ENCODE measurements around the gene ESPN. TPM values are rescaled to one million over a fixed set of nuclear protein-coding genes. Genes with fewer than 3 reads are reported as not detected.

The ESPN gene
- total and polyA plus RNA-seq, 2 of the 8 experiments (the other 6 are each of a cell fraction or from before 2014, with no cell fraction given), result 5.2 to 16.3 TPM

GRCh38 chr1:6507037-6507428 is 82.5 kb downstream of the ESPN start:
- FAIRE-seq (no peak), DNase-seq (ENCODE audit: low read depth in 1 of 2, low spot score in 2 of 2) (no peak)
- Histone ChIP-seq H3K4ac (replicated peaks; ENCODE audit: insufficient read length, low read depth, low read length) (no peak overlapping the region), H3K79me1 (ENCODE audit: low read depth, low read length) (no peaks in the 10 kb centered on the region; the same call in 1 of the 2 replicates), H3K14ac (ENCODE audit: insufficient read length) (no peak overlapping the region), H4K20me1 (replicated peaks in 1 of 2; ENCODE audit: control insufficient read depth in 1 of 2, insufficient read depth in 2 of 2, low read length in 2 of 2) (no peaks in the 10 kb centered on the region), H3K4me3 (ENCODE audit: extremely low read depth in 1 of 4, insufficient read depth in 2 of 4, low read depth in 3 of 4, low read length in 4 of 4) (no peak overlapping the region), H4K5ac (ENCODE audit: insufficient read length, low read depth, low read length) (no peak overlapping the region), H3K27ac (ENCODE audit: low read depth, low read length) (no peak overlapping the region), H2BK12ac (ENCODE audit: low read depth, low read length) (no peak overlapping the region), H2BK15ac (ENCODE audit: low read length) (no peak overlapping the region), H3K23ac (ENCODE audit: insufficient read length) (no peak overlapping the region), H3K4me1 (replicated peaks in 1 of 4; ENCODE audit: control insufficient read depth in 3 of 4, insufficient read depth in 4 of 4, low read length in 3 of 4) (no peaks in the 10 kb centered on the region; a peak in 1 of 7 replicates), H3K79me2 (ENCODE audit: control insufficient read depth in 1 of 2, insufficient read depth in 2 of 2, low read length in 2 of 2) (no peaks in the 10 kb centered on the region), H2AK5ac (ENCODE audit: low read depth, low read length) (0 out of 2 replicates have a peak overlapping the region, but pooled peaks have one; percentile 6), H3K9ac (replicated peaks in 1 of 4; ENCODE audit: extremely low read depth in 1 of 4, low read depth in 3 of 4, low read length in 3 of 4) (no peak overlapping the region), H3K56ac (replicated peaks; ENCODE audit: insufficient read length, low read depth, low read length) (no peak overlapping the region), H3K36me3 (ENCODE audit: control insufficient read depth in 2 of 4, insufficient read depth in 4 of 4, low read length in 3 of 4) (no peaks in the 10 kb centered on the region), H2BK120ac (replicated peaks; ENCODE audit: low read depth, low read length) (no peak overlapping the region), H2BK5ac (ENCODE audit: low read depth, low read length) (no peak overlapping the region), H2BK20ac (ENCODE audit: low read length) (no peak overlapping the region), H2AFZ (ENCODE audit: low read length) (no peak overlapping the region), H4K91ac (replicated peaks; ENCODE audit: insufficient read length, low read length) (no peak overlapping the region), H3K23me2 (ENCODE audit: low read depth, low read length) (no peaks in the 10 kb centered on the region), H3K18ac (ENCODE audit: extremely low read depth, low read length) (no peak overlapping the region), H3K27me3 (replicated peaks in 1 of 4; ENCODE audit: control insufficient read depth in 3 of 4, extremely low read depth in 1 of 4, insufficient read depth in 3 of 4, low read length in 3 of 4) (no peaks in the 10 kb centered on the region), H4K8ac (ENCODE audit: extremely low read depth, insufficient read depth, low read length) (peak overlapping the region; percentile 25; the same call in 1 of the 2 replicates), H3K9me3 (ENCODE audit: insufficient read depth in 2 of 2, low read depth in 1 of 2, low read length in 1 of 2) (no peaks in the 10 kb centered on the region), H3K4me2 (ENCODE audit: insufficient read depth in 1 of 2, low read depth in 2 of 2, low read length in 2 of 2) (no peak overlapping the region)
- WGBS, 2 experiments (ENCODE audit: extremely low coverage in 1 of 2, insufficient coverage in 1 of 2, insufficient read length in 1 of 2, insufficient replicate concordance in 2 of 2, low coverage in 1 of 2, low lambda C conversion rate in 2 of 2, missing lambda C conversion rate in 1 of 2), result 70% methylated on average over 6 of the region's 7 CpGs; no CpG with 5 or more reads in 1 of the 2 experiments
- CTCF ChIA-PET (ENCODE audit: partially characterized antibody), result interaction anchor here (0.8 to 10.2 kb wide), 7 partner anchors 9 to 58 kb away, joined by 3 to 107 read pairs (median 5); partner anchors contain the start of gene PLEKHG5
- no peak for TF ChIP-seq JUN (IDR thresholded peaks at IDR 0.05; ENCODE audit: low read depth, low read length)
- TF ChIP-seq KDM5A (IDR thresholded peaks at IDR 0.05; ENCODE audit: low read length), result no peak
- no peak for TF ChIP-seq EP300 (IDR thresholded peaks at IDR 0.05; ENCODE audit: borderline replicate concordance in 1 of 2, low read depth in 2 of 2, low read length in 2 of 2)
- TF ChIP-seq CTCF (IDR thresholded peaks at IDR 0.05; ENCODE audit: control extremely low read depth in 1 of 3, insufficient read depth in 1 of 3, low read depth in 1 of 3, low read length in 3 of 3), result no peak
- POLR2A ChIA-PET (ENCODE audit: partially characterized antibody), result interaction anchor here (0.9 to 2.8 kb wide), 3 partner anchors 11 to 16 kb away, joined by 4 to 9 read pairs (median 4); no protein-coding TSS in a partner anchor

All from H1 (cell line).